Measurements from ENCODE around the gene JCHAIN. TPM values are rescaled to one million over a fixed set of nuclear protein-coding genes. Genes with fewer than 3 reads are reported as not detected.

JCHAIN gene
- total and polyA plus RNA-seq, 2 of the 13 experiments (the other 11 are each of a cell fraction or from before 2014, with no cell fraction given) = not detected

DNA sequence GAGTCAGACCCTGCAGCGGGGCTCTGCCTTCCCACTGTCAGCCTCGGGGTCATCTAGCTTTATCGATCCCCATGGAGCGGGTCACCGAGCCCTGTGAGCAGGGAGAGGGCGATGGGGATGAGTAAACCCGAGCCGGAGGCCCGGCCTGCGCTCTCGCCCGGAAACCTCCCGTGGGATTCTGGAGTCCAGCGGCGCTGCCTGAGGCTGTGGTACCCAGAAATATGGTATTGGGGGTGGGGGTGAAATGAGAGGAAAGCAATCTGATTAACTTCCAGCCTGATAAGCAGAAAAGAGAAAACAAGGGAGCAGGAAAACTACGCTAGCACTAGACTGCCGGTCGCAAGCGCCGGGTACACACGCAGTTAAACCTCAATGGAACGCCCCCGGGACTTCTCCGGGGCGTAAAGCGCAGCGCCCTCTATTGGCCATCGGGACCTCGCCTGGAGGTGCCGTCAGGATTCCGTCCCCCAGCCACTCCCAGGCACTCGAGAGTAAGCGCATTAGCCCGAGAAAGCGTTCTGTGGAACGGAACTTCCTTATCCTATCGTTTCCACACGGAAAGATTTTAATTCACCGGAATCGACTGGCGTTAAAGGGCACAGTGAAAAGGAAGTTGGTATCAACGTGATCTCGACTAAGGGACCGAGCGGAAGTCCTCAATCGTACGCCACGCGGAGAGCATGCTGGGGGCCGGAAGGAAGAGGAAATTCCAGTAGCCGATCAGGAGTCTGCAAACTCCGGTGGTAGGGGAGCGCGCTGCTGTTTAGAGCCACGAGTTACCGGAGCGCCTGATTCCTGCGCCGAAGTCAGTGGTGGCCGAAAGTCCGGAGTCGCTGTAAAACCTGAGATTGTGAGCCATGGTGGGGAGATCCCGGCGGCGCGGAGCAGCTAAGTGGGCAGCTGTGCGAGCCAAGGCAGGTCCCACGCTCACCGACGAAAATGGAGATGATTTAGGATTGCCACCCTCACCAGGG is 21.8 kb upstream of the JCHAIN start, which contains the start of gene UTP3 (continued):
- peak; percentile 51; the same call in 1 of the 2 replicates for TF ChIP-seq NFKB2 (CRISPR knock-in tag; IDR thresholded peaks at IDR 0.05; ENCODE audit: borderline replicate concordance)
- peak; percentile 57 for TF ChIP-seq AGO1 (IDR thresholded peaks at IDR 0.05; ENCODE audit: low read depth, low read length, poor library complexity, severe bottlenecking)
- TF ChIP-seq, protein P1, sequence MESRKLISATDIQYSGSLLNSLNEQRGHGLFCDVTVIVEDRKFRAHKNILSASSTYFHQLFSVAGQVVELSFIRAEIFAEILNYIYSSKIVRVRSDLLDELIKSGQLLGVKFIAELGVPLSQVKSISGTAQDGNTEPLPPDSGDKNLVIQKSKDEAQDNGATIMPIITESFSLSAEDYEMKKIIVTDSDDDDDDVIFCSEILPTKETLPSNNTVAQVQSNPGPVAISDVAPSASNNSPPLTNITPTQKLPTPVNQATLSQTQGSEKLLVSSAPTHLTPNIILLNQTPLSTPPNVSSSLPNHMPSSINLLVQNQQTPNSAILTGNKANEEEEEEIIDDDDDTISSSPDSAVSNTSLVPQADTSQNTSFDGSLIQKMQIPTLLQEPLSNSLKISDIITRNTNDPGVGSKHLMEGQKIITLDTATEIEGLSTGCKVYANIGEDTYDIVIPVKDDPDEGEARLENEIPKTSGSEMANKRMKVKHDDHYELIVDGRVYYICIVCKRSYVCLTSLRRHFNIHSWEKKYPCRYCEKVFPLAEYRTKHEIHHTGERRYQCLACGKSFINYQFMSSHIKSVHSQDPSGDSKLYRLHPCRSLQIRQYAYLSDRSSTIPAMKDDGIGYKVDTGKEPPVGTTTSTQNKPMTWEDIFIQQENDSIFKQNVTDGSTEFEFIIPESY (CRISPR knock-in tag; IDR thresholded peaks at IDR 0.05) = peak; percentile 77
- no peak; the same call in 1 of the 2 replicates for TF ChIP-seq ZNF460 (CRISPR knock-in tag; IDR thresholded peaks at IDR 0.05; ENCODE audit: borderline replicate concordance)
- TF ChIP-seq, protein P2, sequence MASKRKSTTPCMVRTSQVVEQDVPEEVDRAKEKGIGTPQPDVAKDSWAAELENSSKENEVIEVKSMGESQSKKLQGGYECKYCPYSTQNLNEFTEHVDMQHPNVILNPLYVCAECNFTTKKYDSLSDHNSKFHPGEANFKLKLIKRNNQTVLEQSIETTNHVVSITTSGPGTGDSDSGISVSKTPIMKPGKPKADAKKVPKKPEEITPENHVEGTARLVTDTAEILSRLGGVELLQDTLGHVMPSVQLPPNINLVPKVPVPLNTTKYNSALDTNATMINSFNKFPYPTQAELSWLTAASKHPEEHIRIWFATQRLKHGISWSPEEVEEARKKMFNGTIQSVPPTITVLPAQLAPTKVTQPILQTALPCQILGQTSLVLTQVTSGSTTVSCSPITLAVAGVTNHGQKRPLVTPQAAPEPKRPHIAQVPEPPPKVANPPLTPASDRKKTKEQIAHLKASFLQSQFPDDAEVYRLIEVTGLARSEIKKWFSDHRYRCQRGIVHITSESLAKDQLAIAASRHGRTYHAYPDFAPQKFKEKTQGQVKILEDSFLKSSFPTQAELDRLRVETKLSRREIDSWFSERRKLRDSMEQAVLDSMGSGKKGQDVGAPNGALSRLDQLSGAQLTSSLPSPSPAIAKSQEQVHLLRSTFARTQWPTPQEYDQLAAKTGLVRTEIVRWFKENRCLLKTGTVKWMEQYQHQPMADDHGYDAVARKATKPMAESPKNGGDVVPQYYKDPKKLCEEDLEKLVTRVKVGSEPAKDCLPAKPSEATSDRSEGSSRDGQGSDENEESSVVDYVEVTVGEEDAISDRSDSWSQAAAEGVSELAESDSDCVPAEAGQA (IDR thresholded peaks at IDR 0.05; ENCODE audit: low read depth) = peak; percentile 82
- TF ChIP-seq, protein P2 (CRISPR knock-in tag; IDR thresholded peaks at IDR 0.05; ENCODE audit: borderline replicate concordance) = peak; percentile 79; the same call in 1 of the 2 replicates
- TF ChIP-seq ZNF558 (CRISPR knock-in tag; IDR thresholded peaks at IDR 0.05; ENCODE audit: borderline replicate concordance) = peak; percentile 92
- TF ChIP-seq, protein P3, sequence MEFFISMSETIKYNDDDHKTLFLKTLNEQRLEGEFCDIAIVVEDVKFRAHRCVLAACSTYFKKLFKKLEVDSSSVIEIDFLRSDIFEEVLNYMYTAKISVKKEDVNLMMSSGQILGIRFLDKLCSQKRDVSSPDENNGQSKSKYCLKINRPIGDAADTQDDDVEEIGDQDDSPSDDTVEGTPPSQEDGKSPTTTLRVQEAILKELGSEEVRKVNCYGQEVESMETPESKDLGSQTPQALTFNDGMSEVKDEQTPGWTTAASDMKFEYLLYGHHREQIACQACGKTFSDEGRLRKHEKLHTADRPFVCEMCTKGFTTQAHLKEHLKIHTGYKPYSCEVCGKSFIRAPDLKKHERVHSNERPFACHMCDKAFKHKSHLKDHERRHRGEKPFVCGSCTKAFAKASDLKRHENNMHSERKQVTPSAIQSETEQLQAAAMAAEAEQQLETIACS (CRISPR knock-in tag; IDR thresholded peaks at IDR 0.05) = no peak
- TF ChIP-seq, protein P4, sequence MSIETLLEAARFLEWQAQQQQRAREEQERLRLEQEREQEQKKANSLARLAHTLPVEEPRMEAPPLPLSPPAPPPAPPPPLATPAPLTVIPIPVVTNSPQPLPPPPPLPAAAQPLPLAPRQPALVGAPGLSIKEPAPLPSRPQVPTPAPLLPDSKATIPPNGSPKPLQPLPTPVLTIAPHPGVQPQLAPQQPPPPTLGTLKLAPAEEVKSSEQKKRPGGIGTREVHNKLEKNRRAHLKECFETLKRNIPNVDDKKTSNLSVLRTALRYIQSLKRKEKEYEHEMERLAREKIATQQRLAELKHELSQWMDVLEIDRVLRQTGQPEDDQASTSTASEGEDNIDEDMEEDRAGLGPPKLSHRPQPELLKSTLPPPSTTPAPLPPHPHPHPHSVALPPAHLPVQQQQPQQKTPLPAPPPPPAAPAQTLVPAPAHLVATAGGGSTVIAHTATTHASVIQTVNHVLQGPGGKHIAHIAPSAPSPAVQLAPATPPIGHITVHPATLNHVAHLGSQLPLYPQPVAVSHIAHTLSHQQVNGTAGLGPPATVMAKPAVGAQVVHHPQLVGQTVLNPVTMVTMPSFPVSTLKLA (IDR thresholded peaks at IDR 0.05) = peak; percentile 63
- no peak for TF ChIP-seq ZNF383 (CRISPR knock-in tag; IDR thresholded peaks at IDR 0.05; ENCODE audit: borderline replicate concordance)
- no peak for TF ChIP-seq ZNF138 (CRISPR knock-in tag; IDR thresholded peaks at IDR 0.05; ENCODE audit: low read depth)
- peak; percentile 96 for TF ChIP-seq DMAP1 (CRISPR knock-in tag; IDR thresholded peaks at IDR 0.05)
- TF ChIP-seq ZNF737 (CRISPR knock-in tag; IDR thresholded peaks at IDR 0.05; ENCODE audit: borderline replicate concordance) = no peak
- 0 out of 2 replicates have a peak, but pooled peaks have one; percentile 16 for TF ChIP-seq SIN3A (IDR thresholded peaks at IDR 0.05; ENCODE audit: borderline replicate concordance, low read depth, low read length)
- TF ChIP-seq ATM (IDR thresholded peaks at IDR 0.05; ENCODE audit: borderline replicate concordance) = no peak
- TF ChIP-seq, protein P5, sequence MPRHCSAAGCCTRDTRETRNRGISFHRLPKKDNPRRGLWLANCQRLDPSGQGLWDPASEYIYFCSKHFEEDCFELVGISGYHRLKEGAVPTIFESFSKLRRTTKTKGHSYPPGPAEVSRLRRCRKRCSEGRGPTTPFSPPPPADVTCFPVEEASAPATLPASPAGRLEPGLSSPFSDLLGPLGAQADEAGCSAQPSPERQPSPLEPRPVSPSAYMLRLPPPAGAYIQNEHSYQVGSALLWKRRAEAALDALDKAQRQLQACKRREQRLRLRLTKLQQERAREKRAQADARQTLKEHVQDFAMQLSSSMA (CRISPR knock-in tag; IDR thresholded peaks at IDR 0.05) = peak; percentile 94
